Measurements from ENCODE around the gene EAF1.

Gene EAF1

DNA sequence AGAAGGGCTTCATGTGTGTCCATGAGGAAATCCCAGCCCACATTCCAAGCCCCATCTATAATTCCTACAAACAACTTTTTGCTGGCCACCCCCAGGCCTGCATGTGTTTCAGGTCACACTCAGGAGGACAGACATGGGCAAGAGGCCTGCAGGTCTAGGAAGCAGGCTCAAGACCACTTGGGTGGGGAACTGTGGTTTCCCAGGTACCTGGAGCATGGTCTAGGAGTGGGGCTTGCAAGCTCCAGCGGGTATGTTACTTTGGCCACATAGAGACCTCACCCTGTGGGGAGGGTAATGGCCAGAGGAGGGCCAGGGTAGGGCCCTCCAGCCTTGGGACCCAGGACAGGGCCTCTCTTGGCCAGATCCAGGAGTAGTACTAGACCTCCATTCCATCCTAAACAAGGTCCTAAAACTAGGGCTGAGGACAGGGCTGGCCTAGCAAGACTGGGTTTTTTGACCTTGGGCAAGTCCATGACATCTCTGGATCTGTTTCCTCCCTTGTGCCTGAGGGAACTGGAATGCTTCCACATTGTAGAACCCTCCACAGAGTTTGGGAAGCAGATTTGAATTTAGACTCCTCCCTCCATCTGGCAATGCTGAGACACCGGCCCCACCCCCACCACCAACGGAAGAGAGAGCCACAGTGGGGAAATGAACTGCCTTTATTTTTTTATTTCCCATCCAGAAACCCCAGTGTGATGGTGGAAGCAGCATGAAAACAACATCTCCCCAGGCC is 22.3 kb downstream of the EAF1 start:
- no peaks in the 10 kb centered on the region for H3K27me3 ChIP-seq (replicated peaks)
- no peak for DNase-seq
- H3K36me3 ChIP-seq (replicated peaks), result no peaks in the 10 kb centered on the region
- TF ChIP-seq, protein P1, sequence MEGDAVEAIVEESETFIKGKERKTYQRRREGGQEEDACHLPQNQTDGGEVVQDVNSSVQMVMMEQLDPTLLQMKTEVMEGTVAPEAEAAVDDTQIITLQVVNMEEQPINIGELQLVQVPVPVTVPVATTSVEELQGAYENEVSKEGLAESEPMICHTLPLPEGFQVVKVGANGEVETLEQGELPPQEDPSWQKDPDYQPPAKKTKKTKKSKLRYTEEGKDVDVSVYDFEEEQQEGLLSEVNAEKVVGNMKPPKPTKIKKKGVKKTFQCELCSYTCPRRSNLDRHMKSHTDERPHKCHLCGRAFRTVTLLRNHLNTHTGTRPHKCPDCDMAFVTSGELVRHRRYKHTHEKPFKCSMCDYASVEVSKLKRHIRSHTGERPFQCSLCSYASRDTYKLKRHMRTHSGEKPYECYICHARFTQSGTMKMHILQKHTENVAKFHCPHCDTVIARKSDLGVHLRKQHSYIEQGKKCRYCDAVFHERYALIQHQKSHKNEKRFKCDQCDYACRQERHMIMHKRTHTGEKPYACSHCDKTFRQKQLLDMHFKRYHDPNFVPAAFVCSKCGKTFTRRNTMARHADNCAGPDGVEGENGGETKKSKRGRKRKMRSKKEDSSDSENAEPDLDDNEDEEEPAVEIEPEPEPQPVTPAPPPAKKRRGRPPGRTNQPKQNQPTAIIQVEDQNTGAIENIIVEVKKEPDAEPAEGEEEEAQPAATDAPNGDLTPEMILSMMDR (IDR thresholded peaks at IDR 0.05; ENCODE audit: low read depth, low read length, missing control alignments), result no peak
- in situ Hi-C loops (cut with HindIII; ENCODE audit: low pct_ligation_motif_present, low sequenced_read_pairs), result no loop called here
- H3K4me3 ChIP-seq (ENCODE audit: low read depth, low read length), result no peak overlapping the region
- H3K27ac ChIP-seq, result no peak overlapping the region

DNA sequence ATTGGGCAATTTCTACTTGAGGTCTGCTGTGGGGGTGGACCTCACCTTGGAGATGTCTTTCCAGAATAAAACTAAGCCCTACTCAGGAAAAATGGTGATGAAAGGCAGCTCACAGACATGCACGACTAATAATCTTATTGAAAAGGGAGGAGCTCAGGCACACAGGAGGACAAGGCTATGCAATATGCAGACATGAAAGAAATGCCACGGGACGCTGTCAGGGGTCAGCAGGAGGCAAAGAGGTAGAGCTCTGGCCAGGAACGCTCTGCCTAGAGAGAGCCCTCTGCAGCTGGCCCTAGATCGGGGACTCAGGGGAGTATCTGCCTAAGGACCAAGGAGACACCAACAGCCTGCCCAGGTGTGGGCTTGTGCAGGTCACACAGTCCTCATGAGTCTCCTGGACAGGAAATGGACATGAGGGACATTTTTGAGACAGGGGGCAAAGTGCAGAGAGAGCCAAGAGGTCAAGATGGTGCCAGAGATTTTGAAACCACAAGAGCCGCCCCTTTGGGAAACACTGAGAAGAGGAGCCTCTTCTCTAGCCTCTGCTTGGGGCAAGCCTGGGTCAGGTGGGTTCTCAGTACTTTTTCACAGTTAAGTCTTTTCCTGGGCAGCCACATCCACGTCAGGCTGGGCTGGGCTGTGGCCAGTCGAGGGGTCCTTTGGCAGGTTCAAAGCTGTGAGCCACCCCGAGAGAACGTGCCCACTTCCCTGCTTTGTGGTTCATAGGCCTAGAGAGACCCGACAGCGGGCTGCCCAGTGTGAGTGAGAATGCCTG is 23.2 kb downstream of the EAF1 start:
- no peak overlapping the region for H3K4me3 ChIP-seq (ENCODE audit: low read depth, low read length)
- H3K36me3 ChIP-seq (replicated peaks), result no peaks in the 10 kb centered on the region
- in situ Hi-C loops (cut with HindIII; ENCODE audit: low pct_ligation_motif_present, low sequenced_read_pairs), result no loop called here
- H3K27ac ChIP-seq, result no peak overlapping the region
- TF ChIP-seq, protein P1 (IDR thresholded peaks at IDR 0.05; ENCODE audit: low read depth, low read length, missing control alignments), result no peak
- no peaks in the 10 kb centered on the region for H3K27me3 ChIP-seq (replicated peaks)
- no peak for DNase-seq

DNA sequence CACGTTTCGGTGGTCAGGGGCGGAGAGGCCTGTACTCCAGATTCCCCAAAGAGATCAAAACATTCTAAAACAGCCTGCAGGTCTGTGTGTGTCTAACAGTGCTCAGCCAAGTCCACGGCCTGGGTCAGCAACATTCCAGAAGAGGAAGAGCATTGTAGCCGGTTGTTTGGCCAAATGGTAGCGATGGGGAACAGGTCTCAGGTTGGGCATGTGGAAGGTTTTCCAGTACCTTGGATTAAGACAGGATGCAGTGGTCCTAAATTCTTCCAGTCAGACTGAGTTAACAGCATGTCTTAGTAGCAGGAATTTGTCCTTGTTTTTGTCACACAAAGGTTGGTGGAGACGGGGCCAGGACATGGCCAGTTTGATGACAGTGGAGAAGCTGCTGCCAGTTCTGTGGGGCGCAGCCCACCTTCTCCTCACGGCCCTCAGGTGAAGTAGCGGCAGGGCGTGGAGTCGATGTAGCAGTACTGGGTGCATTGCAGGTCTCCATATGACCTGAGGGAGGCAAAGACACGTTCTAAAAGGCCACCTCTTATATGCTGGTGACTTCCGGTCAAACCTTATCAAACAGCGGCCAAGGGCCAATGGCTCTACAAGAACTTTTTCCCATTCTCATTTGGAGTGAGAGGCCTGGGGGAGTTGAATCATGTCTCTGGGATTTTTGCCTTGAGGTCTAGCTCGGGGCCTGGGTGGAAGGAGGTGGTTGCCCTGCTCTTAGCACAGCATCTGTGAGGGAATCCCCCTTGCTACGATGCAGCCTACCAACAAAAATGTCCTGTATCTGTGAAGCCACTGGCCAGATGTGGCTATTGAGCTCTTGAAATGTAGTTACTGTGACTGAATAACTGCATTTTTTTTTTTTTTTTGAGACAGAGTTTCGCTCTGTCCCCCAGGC is 24.1 kb downstream of the EAF1 start:
- TF ChIP-seq, protein P1 (IDR thresholded peaks at IDR 0.05; ENCODE audit: low read depth, low read length, missing control alignments), result no peak
- in situ Hi-C loops (cut with HindIII; ENCODE audit: low pct_ligation_motif_present, low sequenced_read_pairs), result no loop called here
- H3K36me3 ChIP-seq (replicated peaks), result no peaks in the 10 kb centered on the region
- no peak for DNase-seq
- no peak overlapping the region for H3K4me3 ChIP-seq (ENCODE audit: low read depth, low read length)
- H3K27ac ChIP-seq, result no peak overlapping the region
- H3K27me3 ChIP-seq (replicated peaks), result no peaks in the 10 kb centered on the region

DNA sequence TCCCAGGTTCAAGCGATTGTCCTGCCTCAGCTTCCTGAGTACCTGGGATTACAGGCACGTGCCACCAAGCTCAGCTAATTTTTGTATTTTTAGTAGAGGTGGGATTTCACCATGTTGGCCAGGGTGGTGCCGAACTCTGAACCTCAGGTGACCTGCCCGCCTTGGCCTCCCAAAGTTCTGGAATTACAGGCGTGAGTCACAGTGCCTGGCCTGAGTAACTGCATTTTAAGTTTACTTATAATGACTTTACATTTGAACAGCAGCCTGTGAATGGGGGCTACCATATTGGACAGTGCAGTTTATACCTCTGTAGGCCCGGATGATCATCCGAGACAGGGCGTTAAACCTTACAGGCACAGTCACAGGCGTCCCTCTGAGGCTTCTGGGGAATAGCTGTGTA is 24.8 kb downstream of the EAF1 start:
- in situ Hi-C loops (cut with HindIII; ENCODE audit: low pct_ligation_motif_present, low sequenced_read_pairs), result no loop called here
- H3K36me3 ChIP-seq (replicated peaks), result no peaks in the 10 kb centered on the region

DNA sequence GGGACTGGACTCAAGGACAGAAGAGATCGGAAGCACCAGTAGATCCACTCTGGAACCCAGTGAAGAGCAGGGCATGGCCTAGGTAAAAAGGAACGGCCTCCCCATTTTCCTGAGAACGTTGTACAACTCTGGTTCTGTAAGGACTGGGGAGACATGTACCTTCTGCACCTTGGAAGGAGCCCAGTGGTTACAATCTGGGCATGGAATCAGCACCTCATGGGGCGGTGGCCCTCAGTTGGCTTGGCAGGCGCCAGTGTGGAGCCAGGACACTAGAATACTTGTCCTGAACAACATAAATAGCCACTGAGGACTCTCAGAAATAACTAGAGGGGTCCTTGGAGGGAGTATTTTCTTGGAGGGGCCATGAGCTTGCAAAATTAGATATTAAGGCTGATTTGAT is 25.6 kb downstream of the EAF1 start:
- no peak for DNase-seq

More for the DNA sequence above, 24.8 kb downstream of the EAF1 start:
- no peak for DNase-seq
- no peak overlapping the region for H3K27ac ChIP-seq
- TF ChIP-seq, protein P1 (IDR thresholded peaks at IDR 0.05; ENCODE audit: low read depth, low read length, missing control alignments), result no peak
- no peaks in the 10 kb centered on the region for H3K27me3 ChIP-seq (replicated peaks)
- no peak overlapping the region for H3K4me3 ChIP-seq (ENCODE audit: low read depth, low read length)

More for the DNA sequence above, 25.6 kb downstream of the EAF1 start:
- in situ Hi-C loops (cut with HindIII; ENCODE audit: low pct_ligation_motif_present, low sequenced_read_pairs), result no loop called here
- no peak overlapping the region for H3K27ac ChIP-seq
- H3K4me3 ChIP-seq (ENCODE audit: low read depth, low read length), result no peak overlapping the region
- TF ChIP-seq, protein P1 (IDR thresholded peaks at IDR 0.05; ENCODE audit: low read depth, low read length, missing control alignments), result no peak
- H3K27me3 ChIP-seq (replicated peaks), result no peaks in the 10 kb centered on the region
- H3K36me3 ChIP-seq (replicated peaks), result no peaks in the 10 kb centered on the region
